Gastrocnemius medialis (tissue), 4 donors: ENCODE measurements around the gene NUTM2D. TPM values are rescaled to one million over a fixed set of nuclear protein-coding genes. Genes with fewer than 3 reads are reported as not detected.
"Not testable (repeated sequence)": the region's sequence is repeated elsewhere in the genome, so short reads cannot be mapped to it uniquely, and the experiment has no call there.

Experiments
- ATAC-seq, 2 donors: fragments of 150-250 bp; one replicate each; pipeline ENCODE4 v1.9.1; 2016
- DNase-seq, 2 donors: peaks; one replicate each; pipeline ENCODE4 v3.0.0-alpha.2; 2019
- H3K27ac ChIP-seq, 4 donors: fragments of 200-600 bp; sonication (generic); 1 replicate in 1 of 4; 2 replicates in 3 of 4; pipeline ENCODE4 v1.5.1; 2016 to 2018; ENCODE audit warnings: mild to moderate bottlenecking in 2 of 4, moderate library complexity in 1 of 4
- H3K27me3 ChIP-seq, 3 donors: fragments of 200-600 bp; sonication (generic) in 2 of 3; 1 replicate in 1 of 3; 2 replicates in 2 of 3; pipeline versions ENCODE4 v1.5.1 to v1.6.0; 2016 to 2019; ENCODE audit warnings: mild to moderate bottlenecking in 1 of 3, moderate library complexity in 1 of 3
- H3K36me3 ChIP-seq, 2 donors: fragments of 200-600 bp; sonication (generic) in 1 of 2; one replicate each; pipeline ENCODE4 v1.5.1; 2017 to 2018
- H3K4me1 ChIP-seq, 2 donors: fragments of 200-600 bp; sonication (generic) in 1 of 2; one replicate each; pipeline ENCODE4 v1.5.1; 2016 to 2017; ENCODE audit warnings: mild to moderate bottlenecking in 2 of 2
- H3K4me3 ChIP-seq, 4 donors: fragments of 200-600 bp; sonication (generic) in 3 of 4; 1 replicate in 1 of 4; 2 replicates in 3 of 4; pipeline ENCODE4 v1.5.1; 2016 to 2019; ENCODE audit warnings: mild to moderate bottlenecking in 2 of 4
- H3K9me3 ChIP-seq, 3 donors: fragments of 200-600 bp; sonication (generic) in 2 of 3; 1 replicate in 1 of 3; 2 replicates in 2 of 3; pipeline ENCODE4 v1.5.1; 2016 to 2019
- in situ Hi-C, 4 donors: fragments of 200-750 bp; cut with MboI; loops; one replicate each; pipeline versions ENCODE4 v1.15.0 to v1.8.0; 2017; ENCODE audit warnings: low sequenced_read_pairs in 4 of 4
- intact Hi-C: fragments of 100-400 bp; cut with DNase I; formaldehyde crosslinking; loops from one replicate; pipeline ENCODE4 v1.15.1; 2023; ENCODE audit warnings: low total_unique reads
- total RNA-seq, 4 donors: library from RNA; depleted of rRNA; stranded (reverse); fragments of >200 nt; gene quantifications; one replicate each; pipeline versions ENCODE4 v1.1.0 to v1.2.3, GENCODE V29; 2016

The NUTM2D gene
- total RNA-seq, 4 donors from 2014 or later = 0.87 to 2.0 (median 1.1) TPM

DNA sequence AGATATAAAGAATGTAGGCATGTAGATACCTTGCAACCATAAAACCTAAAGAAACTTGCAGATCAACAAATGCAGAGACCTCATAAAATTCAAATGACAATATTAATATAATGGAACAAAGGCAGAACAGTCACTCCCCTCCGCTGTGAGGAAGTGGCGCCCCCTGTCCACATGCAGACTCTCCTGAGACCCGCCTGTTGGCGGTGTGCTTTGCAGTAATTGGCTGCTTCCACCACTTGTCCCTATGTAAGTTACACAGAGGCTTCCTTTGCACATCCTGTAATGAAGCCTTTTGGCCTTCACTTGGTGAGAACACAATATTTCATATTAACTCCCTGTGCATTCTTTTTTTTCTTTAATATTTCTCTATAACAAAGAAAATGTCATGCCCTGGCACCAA, 21.6 kb downstream of the NUTM2D start:
- DNase-seq, ATAC-seq, H3K4me3 ChIP-seq, H3K36me3 ChIP-seq, H3K27ac ChIP-seq, intact Hi-C loops, in situ Hi-C loops, H3K4me1 ChIP-seq, H3K27me3 ChIP-seq, H3K9me3 ChIP-seq: not testable (repeated sequence)

DNA sequence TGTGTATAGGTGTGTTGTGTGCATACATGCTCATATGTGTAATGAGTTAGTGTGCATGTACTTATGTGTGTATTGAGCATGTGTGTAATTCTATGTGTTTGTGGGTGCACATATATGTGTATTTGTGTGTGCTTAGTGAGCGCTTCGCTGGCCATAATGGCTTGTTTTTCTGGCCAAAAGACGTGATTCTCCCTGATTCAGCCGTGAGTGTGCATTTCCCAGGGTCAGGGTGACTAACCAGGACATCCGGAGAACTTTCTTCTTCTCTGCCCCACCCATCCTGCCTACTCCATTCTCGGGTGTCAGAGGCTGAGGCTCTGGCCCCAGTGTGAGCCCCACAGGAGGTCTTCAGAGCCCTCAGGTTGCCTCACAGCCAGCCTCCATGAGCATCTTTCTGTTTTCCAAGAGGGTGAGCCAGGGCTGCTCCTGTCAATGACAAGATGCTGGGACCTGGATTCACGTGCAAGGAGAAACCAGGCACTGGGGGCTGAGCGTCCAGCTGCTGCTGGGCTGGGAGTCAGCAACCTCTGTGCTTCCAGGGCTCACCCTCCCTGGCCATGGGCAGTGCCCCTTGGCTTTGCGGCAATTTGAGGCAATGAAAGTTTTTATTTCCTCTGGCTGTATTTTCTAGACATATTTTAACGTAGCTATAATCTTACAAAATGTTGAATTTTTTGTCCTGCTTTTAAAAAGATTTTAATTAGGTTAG, 25.8 kb downstream of the NUTM2D start:
- H3K4me1 ChIP-seq, H3K36me3 ChIP-seq, H3K9me3 ChIP-seq, intact Hi-C loops, H3K4me3 ChIP-seq, DNase-seq, H3K27me3 ChIP-seq, H3K27ac ChIP-seq, in situ Hi-C loops, ATAC-seq: not testable (repeated sequence)

DNA sequence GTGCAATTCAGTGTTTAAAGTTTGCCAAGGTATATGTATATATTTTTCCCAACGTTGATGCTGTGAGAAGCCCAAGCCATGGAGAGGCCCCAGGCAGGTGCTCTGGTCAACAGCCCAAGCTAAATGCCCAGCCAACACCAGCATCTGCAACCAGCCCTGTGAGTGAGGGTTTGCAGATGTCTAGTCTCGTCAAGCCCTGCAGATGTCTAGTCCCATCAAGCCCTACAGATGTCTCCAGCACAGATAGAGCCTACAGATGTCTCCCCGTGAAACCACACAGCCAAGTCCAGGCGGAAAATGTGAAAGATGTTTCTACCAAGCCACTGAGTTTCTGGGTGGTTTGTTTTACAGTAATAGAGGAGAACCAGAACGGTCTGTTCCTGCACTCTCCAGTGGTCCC, 26.7 kb downstream of the NUTM2D start:
- H3K27me3 ChIP-seq, in situ Hi-C loops, intact Hi-C loops, H3K4me3 ChIP-seq, ATAC-seq, H3K9me3 ChIP-seq, DNase-seq, H3K36me3 ChIP-seq, H3K27ac ChIP-seq, H3K4me1 ChIP-seq: not testable (repeated sequence)

DNA sequence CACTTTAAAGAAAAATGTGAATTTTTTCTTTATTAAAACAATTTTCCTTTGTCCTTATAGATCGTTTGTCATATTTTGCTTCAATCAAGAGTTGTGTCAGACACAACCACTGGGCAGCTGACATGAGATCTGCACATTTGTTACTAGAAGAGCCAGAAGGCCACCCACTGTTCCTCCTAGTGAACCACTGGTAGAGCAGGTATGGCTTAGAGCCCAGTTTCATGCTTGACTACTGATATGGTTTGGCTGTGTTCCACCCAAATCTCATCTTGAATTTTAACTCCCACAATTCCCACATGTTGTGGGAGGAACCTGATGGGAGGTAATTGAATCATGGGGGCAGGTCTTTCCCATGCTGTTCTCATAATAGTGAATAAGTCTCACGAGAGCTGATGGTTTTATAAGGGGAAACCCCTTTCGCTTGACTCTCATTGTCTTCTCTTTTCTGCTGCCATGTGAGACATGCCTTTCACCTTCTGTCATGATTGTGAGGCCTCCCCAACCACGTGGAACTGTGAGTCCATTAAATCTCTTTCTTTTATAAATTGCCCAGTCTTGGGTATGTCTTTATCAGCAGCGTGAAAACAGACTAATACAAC, 28.3 kb downstream of the NUTM2D start:
- in situ Hi-C loops, H3K4me3 ChIP-seq, DNase-seq, ATAC-seq, H3K27me3 ChIP-seq, H3K4me1 ChIP-seq, H3K27ac ChIP-seq, intact Hi-C loops, H3K9me3 ChIP-seq, H3K36me3 ChIP-seq: not testable (repeated sequence)

DNA sequence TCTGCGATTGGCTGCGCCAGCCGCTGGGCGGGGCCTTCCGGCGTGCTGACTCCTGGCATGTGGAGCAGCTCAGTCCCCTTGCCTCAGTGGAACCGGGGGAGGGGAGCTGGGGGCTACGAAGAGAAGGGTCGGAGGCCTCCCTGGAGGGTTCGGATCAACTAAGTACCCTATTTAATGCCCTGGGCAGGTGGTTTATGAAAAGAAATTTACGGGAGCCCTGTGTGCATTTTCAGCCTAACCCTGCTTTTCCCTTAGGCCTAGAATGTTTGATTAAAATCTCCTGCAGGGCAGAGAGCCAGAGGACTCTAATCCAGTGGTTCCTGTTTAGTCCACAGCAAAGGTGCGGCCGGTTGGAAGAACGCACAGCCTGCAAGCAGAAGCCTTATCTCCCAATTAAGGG, 33.8 kb downstream of the NUTM2D start:
- H3K4me3 ChIP-seq, in situ Hi-C loops, H3K27ac ChIP-seq, DNase-seq, intact Hi-C loops, ATAC-seq, H3K9me3 ChIP-seq, H3K36me3 ChIP-seq, H3K4me1 ChIP-seq, H3K27me3 ChIP-seq: not testable (repeated sequence)

DNA sequence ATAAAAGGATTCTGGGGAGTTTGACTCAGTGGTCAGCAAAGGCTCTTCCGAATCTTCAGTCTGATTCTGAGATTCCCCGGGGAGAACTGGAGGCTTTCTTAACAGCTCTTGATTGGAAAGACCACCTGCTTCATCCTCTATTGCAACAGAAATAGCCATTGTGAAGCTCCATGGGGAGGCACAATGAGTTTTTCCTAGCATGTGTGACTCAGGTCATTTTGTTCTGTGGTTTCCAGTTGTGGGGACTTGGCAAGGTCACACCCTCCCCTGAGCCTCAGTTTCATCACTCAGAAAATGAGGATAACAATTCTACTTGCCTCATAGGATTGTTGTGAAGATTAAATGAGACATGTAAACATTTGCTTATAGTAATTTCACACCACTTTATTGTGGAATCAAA, 38.7 kb downstream of the NUTM2D start:
- H3K27ac ChIP-seq, DNase-seq, ATAC-seq, intact Hi-C loops, H3K27me3 ChIP-seq, in situ Hi-C loops, H3K4me1 ChIP-seq, H3K9me3 ChIP-seq, H3K4me3 ChIP-seq, H3K36me3 ChIP-seq: not testable (repeated sequence)

DNA sequence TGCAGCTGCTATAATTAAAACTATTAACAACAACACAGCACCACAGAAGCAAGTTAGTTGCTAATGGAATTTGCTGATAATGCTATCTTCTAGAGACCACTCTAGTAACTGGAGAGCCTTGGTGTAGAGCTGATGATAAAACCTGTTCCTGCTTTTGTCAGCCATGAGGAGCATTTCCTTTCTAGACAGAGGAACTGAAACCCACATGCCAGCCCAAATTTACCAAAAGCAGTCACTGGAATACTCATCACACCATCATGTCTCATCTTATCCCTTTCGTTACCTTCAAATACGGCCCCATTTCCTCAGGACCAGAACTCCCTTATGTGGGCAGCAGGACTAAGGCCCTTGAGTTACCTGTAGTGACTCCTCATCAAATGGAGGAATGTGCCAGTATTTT, 40.9 kb downstream of the NUTM2D start:
- ATAC-seq, intact Hi-C loops, H3K4me3 ChIP-seq, H3K27ac ChIP-seq, H3K27me3 ChIP-seq, H3K36me3 ChIP-seq, H3K9me3 ChIP-seq, in situ Hi-C loops, DNase-seq, H3K4me1 ChIP-seq: not testable (repeated sequence)

DNA sequence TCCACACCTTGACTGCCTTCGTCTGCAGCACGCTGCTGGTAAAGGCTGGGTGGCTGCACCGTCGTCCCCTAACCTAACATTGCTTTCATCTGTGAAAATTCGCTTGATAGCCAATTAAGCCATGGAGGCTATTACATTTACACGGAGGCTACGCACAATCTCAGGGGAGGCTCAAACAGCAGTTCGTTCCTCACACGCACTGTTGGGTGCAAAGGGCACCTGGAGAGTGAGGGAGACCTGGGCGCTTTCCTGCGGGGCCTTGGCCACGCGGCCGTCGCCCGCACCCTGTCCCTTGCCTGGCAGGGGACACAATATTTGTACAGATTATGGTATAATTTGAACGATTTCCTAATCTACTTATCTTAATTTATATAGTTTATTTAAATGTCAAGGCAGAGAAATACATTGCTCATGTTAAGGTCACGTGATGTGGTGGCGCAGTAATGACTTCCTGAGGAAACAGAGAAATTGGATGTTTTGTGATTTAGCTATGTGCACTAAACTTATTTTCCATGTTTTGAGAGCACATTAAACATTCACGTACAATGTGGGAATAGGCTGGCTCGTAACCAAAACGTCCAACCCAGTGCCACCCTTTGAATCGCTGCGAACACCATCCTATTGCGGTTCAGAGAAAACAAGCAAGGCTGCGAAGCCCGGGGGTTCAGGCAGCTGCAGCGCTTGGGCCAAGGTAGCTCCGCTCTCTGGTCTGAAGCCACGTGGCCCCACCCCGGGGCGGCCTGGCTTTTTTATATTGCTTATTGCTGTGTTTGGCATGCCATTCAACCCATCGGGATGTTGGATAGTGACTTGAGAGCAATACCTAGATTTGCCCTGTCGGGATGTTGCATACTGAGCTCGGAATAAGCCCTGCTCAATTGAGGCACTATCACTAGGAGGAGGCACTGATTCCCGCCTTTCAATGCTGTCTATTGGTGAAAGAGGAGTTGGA, 50.2 kb downstream of the NUTM2D start:
- H3K9me3 ChIP-seq, H3K4me3 ChIP-seq, H3K4me1 ChIP-seq, DNase-seq, in situ Hi-C loops, H3K27me3 ChIP-seq, ATAC-seq, intact Hi-C loops, H3K27ac ChIP-seq, H3K36me3 ChIP-seq: not testable (repeated sequence)

DNA sequence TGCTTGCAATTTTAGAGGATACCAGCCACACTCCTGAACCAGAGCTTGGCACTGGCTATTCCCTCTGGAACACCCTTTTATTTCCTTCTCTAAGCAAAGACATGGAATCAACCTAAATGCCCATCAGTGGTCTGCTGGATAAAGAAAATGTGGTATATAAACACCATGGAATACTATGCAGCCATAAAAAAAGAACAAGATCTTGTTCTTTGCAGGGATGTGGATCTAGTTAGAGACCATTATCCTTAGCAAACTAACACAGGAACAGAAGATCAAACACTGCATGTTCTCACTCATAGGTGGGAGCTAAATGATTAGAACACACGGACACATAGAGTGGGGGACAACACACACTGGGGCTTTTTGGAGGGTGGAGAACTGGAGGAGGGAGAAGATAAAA, 56.4 kb downstream of the NUTM2D start:
- ATAC-seq, DNase-seq, H3K27me3 ChIP-seq, intact Hi-C loops, H3K36me3 ChIP-seq, H3K9me3 ChIP-seq, in situ Hi-C loops, H3K4me1 ChIP-seq, H3K4me3 ChIP-seq, H3K27ac ChIP-seq: not testable (repeated sequence)
